ENCODE data around the gene HOXA1.
"Not testable (repeated sequence)": the region's sequence is repeated elsewhere in the genome, so short reads cannot be mapped to it uniquely, and the experiment has no call there.

HOXA1 gene

DNA sequence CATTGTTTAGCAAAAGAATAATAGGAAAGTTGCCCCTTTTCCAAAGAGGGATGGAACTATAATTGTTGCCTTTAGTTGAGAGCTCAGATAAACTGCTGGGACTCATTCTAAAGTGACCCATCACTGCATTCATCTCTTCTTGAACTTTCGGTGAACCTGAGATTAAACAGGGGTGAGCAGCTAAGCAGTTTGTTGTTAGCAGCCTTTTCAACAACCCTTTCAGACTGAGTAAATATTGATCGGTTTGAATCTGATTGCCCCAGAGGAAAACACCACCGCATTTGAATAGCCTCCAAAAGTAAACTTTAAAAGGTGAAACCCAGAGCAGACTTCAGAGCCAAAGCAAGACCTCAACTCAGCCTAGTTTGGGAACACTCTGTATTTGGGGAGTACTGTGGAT, 4.7 kb downstream of the HOXA1 start:
- no peak for DNase-seq

GRCh38 chr7:27088002-27088922, 7.5 kb downstream of the HOXA1 start:
- DNase-seq: no peak

DNA sequence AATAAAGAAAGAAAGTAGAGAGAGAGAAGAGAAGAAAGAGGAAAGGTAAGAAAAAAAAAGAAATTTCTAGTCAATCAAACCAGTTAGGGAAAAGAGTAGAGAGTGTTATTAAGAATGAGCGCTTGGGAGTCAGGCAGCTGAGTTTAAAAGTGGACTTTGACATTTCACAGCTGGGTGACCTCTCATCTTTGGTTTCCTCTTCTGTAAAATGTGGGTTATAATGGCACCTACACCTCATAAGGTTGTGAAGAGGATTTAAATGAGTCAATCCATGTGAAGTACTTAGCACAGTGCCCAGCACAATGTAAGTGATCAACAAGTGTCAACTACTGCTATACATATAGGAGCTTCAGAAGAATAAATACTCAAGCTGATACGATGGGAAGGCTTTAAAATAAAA, 12.2 kb downstream of the HOXA1 start:
- no peak for DNase-seq

DNA sequence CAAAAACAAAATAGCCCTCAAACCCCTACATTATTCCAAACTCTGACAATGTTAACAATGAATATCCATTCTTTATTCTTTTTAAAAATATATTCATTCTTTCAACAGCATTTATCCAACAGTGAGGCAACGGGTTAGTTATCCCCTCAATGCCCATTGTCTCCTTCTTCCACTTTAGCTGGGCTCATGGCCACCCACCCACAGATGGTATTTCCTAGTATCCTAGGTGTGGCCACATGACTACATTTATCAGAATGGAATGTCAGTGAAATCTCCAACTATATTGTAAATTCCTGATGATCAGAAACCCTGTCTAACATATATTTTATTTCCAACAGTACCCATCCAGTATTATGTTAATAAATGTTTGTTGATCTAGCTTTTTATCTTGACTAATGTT, 13.6 kb downstream of the HOXA1 start:
- DNase-seq: no peak

DNA sequence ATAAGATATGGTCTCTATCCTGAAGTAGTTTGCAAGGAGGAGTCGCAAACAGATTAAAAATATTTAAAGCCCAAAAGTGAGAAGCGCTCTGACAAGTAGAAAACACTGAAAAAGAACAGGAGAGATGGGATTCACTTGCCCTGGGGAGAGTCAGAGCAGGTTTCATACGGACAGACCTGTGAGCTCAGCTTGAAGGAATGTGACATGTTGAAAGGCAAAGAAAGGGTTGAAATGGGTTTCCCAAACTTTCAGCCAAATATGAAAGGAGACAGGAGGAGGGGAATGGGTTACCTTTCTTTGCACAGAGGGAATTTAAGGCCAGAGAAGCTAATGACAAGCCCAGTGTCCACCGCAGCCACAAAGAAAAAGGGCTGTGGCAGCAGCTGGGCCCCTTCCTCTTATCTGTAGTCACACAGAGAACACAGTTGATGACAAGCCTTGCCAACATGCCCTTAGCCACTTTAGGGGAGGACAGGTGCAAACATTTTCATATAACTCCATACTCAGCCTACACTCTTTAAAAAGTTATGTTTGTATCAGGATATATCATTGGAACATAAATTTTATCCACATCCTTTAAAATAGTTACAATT, 14.9 kb downstream of the HOXA1 start:
- no peak for DNase-seq

GRCh38 chr7:27079234-27079975, 16.4 kb downstream of the HOXA1 start:
- DNase-seq: no peak

- DNase-seq: no peak
Observed at GRCh38 chr7:27078616-27079233, 17.1 kb downstream of the HOXA1 start.

DNA sequence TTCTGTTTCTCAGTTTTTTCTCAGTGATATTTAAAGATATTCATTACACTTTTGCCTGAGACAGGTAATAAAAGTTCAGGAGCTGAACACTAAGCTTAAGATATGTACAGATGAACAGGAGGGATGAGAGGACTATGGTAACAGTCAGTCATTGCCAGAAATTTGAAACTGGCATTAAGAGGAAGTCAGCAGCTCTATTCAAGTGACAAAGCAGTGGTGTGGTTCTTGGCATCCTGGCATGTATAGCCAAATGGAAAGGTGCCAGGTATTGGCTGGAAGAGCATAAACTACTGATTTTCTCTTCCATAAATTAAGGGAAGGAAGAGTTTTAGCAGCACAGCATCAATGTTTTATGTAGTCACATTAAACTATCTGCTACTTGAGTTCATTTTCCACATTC, 22.7 kb downstream of the HOXA1 start:
- no peak for DNase-seq

- DNase-seq: no peak
Observed at GRCh38 chr7:27071622-27072390, 24.0 kb downstream of the HOXA1 start.

DNA sequence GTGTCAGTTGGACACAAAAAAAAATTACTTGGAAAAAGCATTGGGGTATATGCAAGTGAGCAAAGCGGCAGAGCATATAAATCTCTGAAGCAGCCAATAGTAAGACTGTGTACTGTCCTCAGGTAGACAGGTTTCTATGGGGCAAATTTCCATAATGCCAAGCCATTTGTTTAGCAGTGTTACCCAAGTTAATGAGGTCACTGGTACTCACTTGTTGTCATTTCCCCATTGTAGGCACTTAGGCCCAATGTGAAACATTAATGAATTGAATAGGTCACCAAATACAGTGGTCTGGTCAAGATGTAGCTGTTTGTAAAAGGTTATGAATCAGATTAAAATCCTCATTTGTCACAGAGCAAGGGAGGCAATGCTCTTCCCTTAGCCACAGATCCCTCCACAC, 27.5 kb downstream of the HOXA1 start:
- DNase-seq: no peak

- no peak for DNase-seq
Observed at GRCh38 chr7:27066148-27066547, 29.7 kb downstream of the HOXA1 start.

GRCh38 chr7:27065709-27066108, 30.1 kb downstream of the HOXA1 start:
- DNase-seq: no peak

- DNase-seq: no peak
Observed at GRCh38 chr7:27064661-27065060, 31.1 kb downstream of the HOXA1 start.

- no peak for DNase-seq
Observed at GRCh38 chr7:27064159-27064558, 31.6 kb downstream of the HOXA1 start.

- DNase-seq: no peak
Observed at GRCh38 chr7:27062946-27063345, 32.9 kb downstream of the HOXA1 start.

- no peak for DNase-seq
Observed at GRCh38 chr7:27053153-27053552, 42.6 kb downstream of the HOXA1 start.

DNA sequence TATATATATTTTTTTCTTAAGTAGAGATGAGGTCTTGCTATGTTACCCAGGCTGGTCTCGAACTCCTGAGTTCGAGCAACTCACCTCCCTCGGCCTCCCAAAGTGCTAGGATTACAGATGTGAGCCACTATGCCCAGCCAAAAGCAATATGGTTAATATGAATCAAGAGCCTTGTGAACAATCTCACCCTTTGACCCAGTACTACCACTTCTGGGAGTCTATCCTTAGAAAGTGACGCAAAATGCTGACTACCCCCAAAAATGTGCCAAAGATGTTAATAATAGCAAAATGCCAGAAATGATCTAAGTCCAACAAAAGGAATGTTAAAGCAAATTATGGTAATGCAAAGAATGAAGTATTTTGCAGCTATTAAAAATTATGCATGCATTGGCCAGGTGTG, 44.3 kb downstream of the HOXA1 start:
- no peak for DNase-seq

DNA sequence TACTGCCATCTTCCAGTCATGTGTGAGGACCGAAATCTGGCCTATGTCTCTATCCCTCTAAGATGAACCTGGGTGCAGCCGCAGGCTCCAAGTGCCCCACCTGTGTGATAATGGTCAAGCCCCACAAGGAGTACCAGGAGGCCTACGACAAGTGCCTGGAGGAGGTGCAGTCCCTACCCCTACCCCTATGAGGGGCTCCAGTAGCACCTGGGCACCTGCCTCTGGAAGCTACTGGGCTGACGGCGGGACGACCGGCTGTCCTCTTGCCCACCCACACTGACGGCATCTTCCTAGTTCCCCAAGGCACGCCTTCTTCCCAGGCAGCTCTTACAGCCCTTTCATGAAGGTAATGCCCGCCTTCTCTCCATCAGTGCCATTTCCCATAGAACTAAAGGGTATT, 47.4 kb downstream of the HOXA1 start:
- no peak for DNase-seq

DNA sequence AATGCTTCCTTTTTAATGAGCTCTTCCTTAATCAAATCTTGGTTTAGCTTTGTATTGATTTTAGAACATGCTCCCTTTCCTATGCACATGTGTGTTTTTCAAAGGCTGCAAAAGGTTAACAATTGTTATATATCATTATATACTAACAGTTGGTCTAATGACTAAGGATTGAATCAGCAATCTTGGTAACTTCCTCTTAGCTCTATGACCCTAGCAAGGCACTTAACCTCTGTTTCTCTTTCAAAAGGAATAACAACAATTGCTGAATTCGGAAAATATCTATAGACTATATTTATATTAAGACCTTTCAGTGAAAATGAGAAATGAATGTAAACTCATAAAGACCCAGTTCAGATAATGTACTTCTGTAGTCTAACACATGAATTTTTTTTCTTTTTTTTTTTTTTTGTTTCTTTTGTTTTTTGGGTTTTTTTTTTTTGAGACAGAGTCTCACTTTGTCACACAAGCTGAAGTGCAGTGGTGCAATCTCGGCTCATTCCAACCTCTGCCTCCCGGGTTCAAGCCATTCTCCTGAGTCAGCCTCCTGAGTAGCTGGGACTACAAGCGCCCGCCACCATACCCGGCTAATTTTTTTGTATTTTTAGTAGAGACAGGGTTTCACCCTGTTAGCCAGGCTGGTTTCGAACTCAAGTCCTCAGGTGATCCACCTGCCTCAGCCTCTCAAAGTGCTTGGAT, 48.8 kb downstream of the HOXA1 start:
- DNase-seq: no peak

DNA sequence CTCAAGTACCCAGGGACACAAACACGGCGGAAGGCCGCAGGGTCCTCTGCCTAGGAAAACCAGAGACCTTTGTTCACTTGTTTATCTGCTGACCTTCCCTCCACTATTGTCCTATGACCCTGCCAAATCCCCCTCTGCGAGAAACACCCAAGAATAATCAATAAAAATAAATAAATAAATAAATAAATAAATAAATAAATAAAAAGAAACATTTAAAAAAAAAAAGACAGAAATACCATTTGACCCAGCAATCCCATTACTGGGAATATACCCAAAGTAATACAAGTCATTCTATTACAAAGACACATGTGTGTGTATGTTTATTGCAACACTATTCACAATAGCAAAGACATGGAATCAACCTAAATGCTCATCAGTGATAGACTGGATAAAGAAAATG, 49.8 kb downstream of the HOXA1 start:
- not testable (repeated sequence) for DNase-seq

GRCh38 chr7:27045066-27045465, 50.7 kb downstream of the HOXA1 start:
- not testable (repeated sequence) for DNase-seq

Measured in GDM1 (cell line).